ENCODE measurements around the gene ARPC5L.

Gene ARPC5L

GRCh38 chr9:124861342-124862229 is at the start of gene ARPC5L, which contains the start of gene RPL35:
Gene ARPC5L, plus strand, starts transcription at chr9:124862130. Its CDS starts 7,161 bp downstream, at chr9:124869291.
Gene RPL35, minus strand, starts transcription at chr9:124861957. Its CDS starts 45 bp downstream, at chr9:124861912.
- H3K27ac ChIP-seq (ENCODE audit: low read depth, low read length): peak within 1 kb of the TSS; percentile 90
- H3K4me3 ChIP-seq (ENCODE audit: low read length): peak within 1 kb of the TSS; percentile 99
- H3K4me1 ChIP-seq (ENCODE audit: control insufficient read depth, insufficient read depth, low read length): peaks cover 11% of the 10 kb centered on the region
- H3K36me3 ChIP-seq (ENCODE audit: control insufficient read depth, insufficient read depth, low read length): peaks cover 28% of the 10 kb centered on the region
- peak within 1 kb of the TSS; percentile 98 for H3K9ac ChIP-seq (ENCODE audit: low read length)
- H3K27me3 ChIP-seq (ENCODE audit: control insufficient read depth, insufficient read depth, low read length): no peaks in the 10 kb centered on the region

GRCh38 chr9:124812441-124812876 is 49.5 kb upstream of the ARPC5L start:
- no peak overlapping the region for H3K4me3 ChIP-seq (ENCODE audit: low read length)
- no peak overlapping the region for H3K9ac ChIP-seq (ENCODE audit: low read length)
- peaks cover 35% of the 10 kb centered on the region for H3K4me1 ChIP-seq (ENCODE audit: control insufficient read depth, insufficient read depth, low read length)
- no peaks in the 10 kb centered on the region for H3K27me3 ChIP-seq (ENCODE audit: control insufficient read depth, insufficient read depth, low read length)
- no peaks in the 10 kb centered on the region for H3K36me3 ChIP-seq (ENCODE audit: control insufficient read depth, insufficient read depth, low read length)
- H3K27ac ChIP-seq (ENCODE audit: low read depth, low read length): peak overlapping the region; percentile 86

- Histone ChIP-seq H3K4me1 (ENCODE audit: control insufficient read depth, insufficient read depth, low read length) (peaks cover 35% of the 10 kb centered on the region), H3K27ac (ENCODE audit: low read depth, low read length) (peak overlapping the region; percentile 86), H3K9ac (ENCODE audit: low read length) (no peak overlapping the region)
Measured at GRCh38 chr9:124813041-124813440, 48.9 kb upstream of the ARPC5L start.

GRCh38 chr9:124813501-124814163 is 48.3 kb upstream of the ARPC5L start:
- H3K27me3 ChIP-seq (ENCODE audit: control insufficient read depth, insufficient read depth, low read length): no peaks in the 10 kb centered on the region
- H3K27ac ChIP-seq (ENCODE audit: low read depth, low read length): peak overlapping the region; percentile 86
- H3K36me3 ChIP-seq (ENCODE audit: control insufficient read depth, insufficient read depth, low read length): no peaks in the 10 kb centered on the region
- peaks cover 35% of the 10 kb centered on the region for H3K4me1 ChIP-seq (ENCODE audit: control insufficient read depth, insufficient read depth, low read length)
- no peak overlapping the region for H3K9ac ChIP-seq (ENCODE audit: low read length)
- H3K4me3 ChIP-seq (ENCODE audit: low read length): no peak overlapping the region

More at GRCh38 chr9:124813041-124813440, 48.9 kb upstream of the ARPC5L start:
- Histone ChIP-seq H3K36me3 (ENCODE audit: control insufficient read depth, insufficient read depth, low read length) (no peaks in the 10 kb centered on the region), H3K4me3 (ENCODE audit: low read length) (no peak overlapping the region), H3K27me3 (ENCODE audit: control insufficient read depth, insufficient read depth, low read length) (no peaks in the 10 kb centered on the region)

- peak overlapping the region; percentile 48 for H3K27ac ChIP-seq (ENCODE audit: low read depth, low read length)
- peaks cover 35% of the 10 kb centered on the region for H3K4me1 ChIP-seq (ENCODE audit: control insufficient read depth, insufficient read depth, low read length)
- no peak overlapping the region for H3K9ac ChIP-seq (ENCODE audit: low read length)
Measured at GRCh38 chr9:124814164-124814535, 47.8 kb upstream of the ARPC5L start.

GRCh38 chr9:124815601-124816000 is 46.3 kb upstream of the ARPC5L start:
- Histone ChIP-seq H3K27ac (ENCODE audit: low read depth, low read length) (no peak overlapping the region), H3K9ac (ENCODE audit: low read length) (no peak overlapping the region), H3K4me3 (ENCODE audit: low read length) (no peak overlapping the region), H3K4me1 (ENCODE audit: control insufficient read depth, insufficient read depth, low read length) (peaks cover 32% of the 10 kb centered on the region), H3K36me3 (ENCODE audit: control insufficient read depth, insufficient read depth, low read length) (no peaks in the 10 kb centered on the region), H3K27me3 (ENCODE audit: control insufficient read depth, insufficient read depth, low read length) (peaks cover 3% of the 10 kb centered on the region)

More at GRCh38 chr9:124814164-124814535, 47.8 kb upstream of the ARPC5L start:
- no peaks in the 10 kb centered on the region for H3K36me3 ChIP-seq (ENCODE audit: control insufficient read depth, insufficient read depth, low read length)
- no peaks in the 10 kb centered on the region for H3K27me3 ChIP-seq (ENCODE audit: control insufficient read depth, insufficient read depth, low read length)
- H3K4me3 ChIP-seq (ENCODE audit: low read length): no peak overlapping the region

GRCh38 chr9:124818431-124819281 is 43.3 kb upstream of the ARPC5L start:
- H3K27me3 ChIP-seq (ENCODE audit: control insufficient read depth, insufficient read depth, low read length): peaks cover 3% of the 10 kb centered on the region
- H3K36me3 ChIP-seq (ENCODE audit: control insufficient read depth, insufficient read depth, low read length): no peaks in the 10 kb centered on the region
- no peak overlapping the region for H3K4me3 ChIP-seq (ENCODE audit: low read length)
- no peak overlapping the region for H3K9ac ChIP-seq (ENCODE audit: low read length)
- H3K27ac ChIP-seq (ENCODE audit: low read depth, low read length): no peak overlapping the region
- H3K4me1 ChIP-seq (ENCODE audit: control insufficient read depth, insufficient read depth, low read length): peaks cover 4% of the 10 kb centered on the region

GRCh38 chr9:124820698-124821623 is 41.0 kb upstream of the ARPC5L start:
- no peak overlapping the region for H3K4me3 ChIP-seq (ENCODE audit: low read length)
- H3K4me1 ChIP-seq (ENCODE audit: control insufficient read depth, insufficient read depth, low read length): no peaks in the 10 kb centered on the region
- H3K27me3 ChIP-seq (ENCODE audit: control insufficient read depth, insufficient read depth, low read length): peaks cover 3% of the 10 kb centered on the region
- H3K27ac ChIP-seq (ENCODE audit: low read depth, low read length): no peak overlapping the region
- H3K36me3 ChIP-seq (ENCODE audit: control insufficient read depth, insufficient read depth, low read length): no peaks in the 10 kb centered on the region
- no peak overlapping the region for H3K9ac ChIP-seq (ENCODE audit: low read length)

- Histone ChIP-seq H3K27ac (ENCODE audit: low read depth, low read length) (no peak overlapping the region), H3K4me1 (ENCODE audit: control insufficient read depth, insufficient read depth, low read length) (peaks cover 8% of the 10 kb centered on the region), H3K4me3 (ENCODE audit: low read length) (no peak overlapping the region), H3K36me3 (ENCODE audit: control insufficient read depth, insufficient read depth, low read length) (no peaks in the 10 kb centered on the region), H3K9ac (ENCODE audit: low read length) (no peak overlapping the region), H3K27me3 (ENCODE audit: control insufficient read depth, insufficient read depth, low read length) (no peaks in the 10 kb centered on the region)
Measured at GRCh38 chr9:124828489-124829333, 33.2 kb upstream of the ARPC5L start.

GRCh38 chr9:124829334-124829669 is 32.6 kb upstream of the ARPC5L start:
- Histone ChIP-seq H3K9ac (ENCODE audit: low read length) (no peak overlapping the region), H3K4me1 (ENCODE audit: control insufficient read depth, insufficient read depth, low read length) (peaks cover 8% of the 10 kb centered on the region), H3K27me3 (ENCODE audit: control insufficient read depth, insufficient read depth, low read length) (no peaks in the 10 kb centered on the region), H3K36me3 (ENCODE audit: control insufficient read depth, insufficient read depth, low read length) (no peaks in the 10 kb centered on the region), H3K4me3 (ENCODE audit: low read length) (no peak overlapping the region), H3K27ac (ENCODE audit: low read depth, low read length) (no peak overlapping the region)

GRCh38 chr9:124830593-124830992 is 31.3 kb upstream of the ARPC5L start:
- Histone ChIP-seq H3K9ac (ENCODE audit: low read length) (no peak overlapping the region), H3K4me1 (ENCODE audit: control insufficient read depth, insufficient read depth, low read length) (peaks cover 18% of the 10 kb centered on the region), H3K4me3 (ENCODE audit: low read length) (no peak overlapping the region), H3K36me3 (ENCODE audit: control insufficient read depth, insufficient read depth, low read length) (no peaks in the 10 kb centered on the region), H3K27me3 (ENCODE audit: control insufficient read depth, insufficient read depth, low read length) (no peaks in the 10 kb centered on the region), H3K27ac (ENCODE audit: low read depth, low read length) (no peak overlapping the region)
